B cell (primary cell): ENCODE results near the gene DNAJB6. TPM values are rescaled to one million over a fixed set of nuclear protein-coding genes. Genes with fewer than 3 reads are reported as not detected.

Experiments
- ATAC-seq: fragments of 200-7000 bp; cut with Tn5 transposase; one replicate; pipeline ENCODE4 v1.10.0; 2021; ENCODE audit warnings: low read depth, mild to moderate bottlenecking, moderate number of reproducible peaks, moderate library complexity
- CTCF ChIA-PET: fragments of 350-600 bp; sonication (Branson Sonifier 250); formaldehyde crosslinking; loops from one replicate; lab custom pipeline; 2021; ENCODE audit warnings: antibody characterized with exemption, inconsistent platforms; lab: Charles Lee
- POLR2A ChIA-PET: fragments of 350-600 bp; sonication (Branson Sonifier 250); formaldehyde crosslinking; loops from one replicate; lab custom pipeline; 2021; ENCODE audit warnings: antibody characterized with exemption; lab: Charles Lee
- DNase-seq: peaks from one replicate; pipeline ENCODE4 v3.0.0; 2013
- H2AFZ ChIP-seq: 2 replicates; pipeline ENCODE4 v1.6.1; 2012; ENCODE audit warnings: mild to moderate bottlenecking, low read depth, low read length; ENCODE audit not compliant: insufficient read depth, poor library complexity, severe bottlenecking
- H3K27ac ChIP-seq, 2 donors: 1 replicate in 1 of 2; 2 replicates in 1 of 2; pipeline ENCODE4 v1.5.1; 2012 to 2013; ENCODE audit warnings: low read length in 2 of 2, mild to moderate bottlenecking in 2 of 2, moderate library complexity in 1 of 2
- H3K27me3 ChIP-seq, 4 experiments: fragments of 200-600 bp in 1 of 4; sonication (generic) in 1 of 4; replicated peaks in 1 of 4; 1 replicate in 2 of 4; 2 replicates in 2 of 4; pipeline versions ENCODE4 v1.6.1 to v1.7.0; 2013 to 2016; ENCODE audit warnings: low read length in 3 of 4, mild to moderate bottlenecking in 2 of 4, mixed read lengths in 1 of 4, moderate library complexity in 1 of 4; ENCODE audit not compliant: insufficient read depth in 4 of 4, control insufficient read depth in 3 of 4; ENCODE audit errors: control extremely low read depth in 1 of 4
- H3K36me3 ChIP-seq, 2 experiments: replicated peaks in 1 of 2; 1 replicate in 1 of 2; 2 replicates in 1 of 2; pipeline versions ENCODE4 v1.6.1 to v1.7.1; 2013; ENCODE audit warnings: low read length in 1 of 2; ENCODE audit not compliant: insufficient read depth in 2 of 2, control insufficient read depth in 1 of 2; ENCODE audit errors: control extremely low read depth in 1 of 2, extremely low read depth in 1 of 2
- H3K4me1 ChIP-seq, 2 donors: fragments of 200-600 bp in 1 of 2; sonication (generic) in 1 of 2; 1 replicate in 1 of 2; 2 replicates in 1 of 2; pipeline versions ENCODE4 v1.5.1 to v1.6.1; 2013 to 2017; ENCODE audit warnings: low read length in 2 of 2; ENCODE audit not compliant: control insufficient read depth in 2 of 2, insufficient read depth in 2 of 2
- H3K4me2 ChIP-seq: replicated peaks from 2 replicates; pipeline ENCODE3; 2012; ENCODE audit warnings: mild to moderate bottlenecking, low read depth, low read length; ENCODE audit not compliant: poor library complexity, severe bottlenecking
- H3K4me3 ChIP-seq, 5 experiments: fragments of 200-600 bp in 1 of 5; sonication (generic) in 1 of 5; 1 replicate in 3 of 5; 2 replicates in 2 of 5; pipeline versions ENCODE4 v1.5.1 to v1.7.0; 2011 to 2016; ENCODE audit warnings: low read length in 4 of 5, mild to moderate bottlenecking in 4 of 5, low read depth in 2 of 5, control low read depth in 1 of 5, moderate library complexity in 1 of 5; ENCODE audit not compliant: insufficient read depth in 1 of 5; ENCODE audit errors: control extremely low read depth in 1 of 5, extremely low read depth in 1 of 5
- H3K79me2 ChIP-seq: fragments of 200-600 bp; sonication (generic); one replicate; pipeline ENCODE4 v1.6.0; 2016; ENCODE audit warnings: low read length; ENCODE audit not compliant: control insufficient read depth, insufficient read depth
- H3K9ac ChIP-seq: fragments of 200-600 bp; sonication (generic); 2 replicates; pipeline ENCODE4 v1.6.1; 2017; ENCODE audit warnings: mild to moderate bottlenecking, low read length, moderate library complexity
- H3K9me3 ChIP-seq, 3 donors: one replicate each; pipeline versions ENCODE4 v1.6.1 to v1.7.1; 2013; ENCODE audit warnings: low read length in 2 of 3; ENCODE audit not compliant: control insufficient read depth in 2 of 3, insufficient read depth in 1 of 3; ENCODE audit errors: control extremely low read depth in 1 of 3
- H4K20me1 ChIP-seq: 2 replicates; pipeline ENCODE4 v1.6.0; 2012; ENCODE audit warnings: mild to moderate bottlenecking, low read length; ENCODE audit not compliant: insufficient read depth, control insufficient read depth, poor library complexity, severe bottlenecking
- H3K27ac Mint-ChIP-seq: one replicate; pipeline ENCODE4 v1.8.0; 2021; ENCODE audit warnings: mixed read lengths
- H3K27me3 Mint-ChIP-seq: one replicate; pipeline ENCODE4 v1.8.0; 2021; ENCODE audit warnings: mixed read lengths
- H3K4me1 Mint-ChIP-seq: one replicate; pipeline ENCODE4 v1.8.0; 2021; ENCODE audit warnings: mixed read lengths
- H3K4me3 Mint-ChIP-seq: one replicate; pipeline ENCODE4 v1.8.0; 2021; ENCODE audit warnings: mixed read lengths
- H3K9me3 Mint-ChIP-seq: one replicate; pipeline ENCODE4 v1.8.0; 2022; ENCODE audit warnings: mixed read lengths; ENCODE audit not compliant: insufficient read depth
- EZH2 ChIP-seq: IDR thresholded peaks from 2 replicates; pipeline ENCODE4 v1.6.1; 2012; ENCODE audit warnings: borderline replicate concordance, low read depth, mild to moderate bottlenecking, moderate library complexity, low read length; ENCODE audit not compliant: insufficient read depth, poor library complexity, severe bottlenecking
- WGBS: methylation state at CpG from one replicate; pipeline ENCODE4 v1.1.5; 2013; ENCODE audit warnings: missing lambda C conversion rate; ENCODE audit not compliant: insufficient coverage; 5-methylcytosine and 5-hydroxymethylcytosine counted together
- intact Hi-C: fragments of 100-400 bp; cut with micrococcal nuclease; formaldehyde crosslinking; loops from one replicate; pipeline ENCODE4 v1.10.0; 2022
- polyA plus RNA-seq: library from polyadenylated mRNA; depleted of rRNA; stranded (reverse); fragments of >200 nt; gene quantifications from 2 replicates; pipeline ENCODE4 v1.2.3, GENCODE V29; 2012
- total RNA-seq, 2 donors: library from RNA; stranded (reverse); fragments of 120-200 nt in 1 of 2; gene quantifications; 1 replicate in 1 of 2; 2 replicates in 1 of 2; pipeline versions ENCODE4 v1.2.3 to v1.2.4, GENCODE V29; 2013 to 2022
- TF ChIP-seq, protein P1 (sequence below): fragments of 200-600 bp; IDR thresholded peaks from one replicate; pipeline ENCODE4 v1.8.0; 2022; ENCODE audit warnings: antibody characterized with exemption, mild to moderate bottlenecking

DNAJB6 gene
- total and polyA plus RNA-seq, 2 donors (not counting 1 experiment from before 2014, with no cell fraction given), result 22.4 to 116 TPM

- POLR2A ChIA-PET, result no interaction called here
- H3K4me2 ChIP-seq, result no peak overlapping the region
- Mint-ChIP-seq H3K27ac (no peak overlapping the region), H3K4me1 (peaks cover 14% of the 10 kb centered on the region), H3K27me3 (peaks cover 10% of the 10 kb centered on the region), H3K4me3 (no peak overlapping the region), H3K9me3 (no peaks in the 10 kb centered on the region)
- CTCF ChIA-PET, result no interaction called here
- TF ChIP-seq, protein P1, sequence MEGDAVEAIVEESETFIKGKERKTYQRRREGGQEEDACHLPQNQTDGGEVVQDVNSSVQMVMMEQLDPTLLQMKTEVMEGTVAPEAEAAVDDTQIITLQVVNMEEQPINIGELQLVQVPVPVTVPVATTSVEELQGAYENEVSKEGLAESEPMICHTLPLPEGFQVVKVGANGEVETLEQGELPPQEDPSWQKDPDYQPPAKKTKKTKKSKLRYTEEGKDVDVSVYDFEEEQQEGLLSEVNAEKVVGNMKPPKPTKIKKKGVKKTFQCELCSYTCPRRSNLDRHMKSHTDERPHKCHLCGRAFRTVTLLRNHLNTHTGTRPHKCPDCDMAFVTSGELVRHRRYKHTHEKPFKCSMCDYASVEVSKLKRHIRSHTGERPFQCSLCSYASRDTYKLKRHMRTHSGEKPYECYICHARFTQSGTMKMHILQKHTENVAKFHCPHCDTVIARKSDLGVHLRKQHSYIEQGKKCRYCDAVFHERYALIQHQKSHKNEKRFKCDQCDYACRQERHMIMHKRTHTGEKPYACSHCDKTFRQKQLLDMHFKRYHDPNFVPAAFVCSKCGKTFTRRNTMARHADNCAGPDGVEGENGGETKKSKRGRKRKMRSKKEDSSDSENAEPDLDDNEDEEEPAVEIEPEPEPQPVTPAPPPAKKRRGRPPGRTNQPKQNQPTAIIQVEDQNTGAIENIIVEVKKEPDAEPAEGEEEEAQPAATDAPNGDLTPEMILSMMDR, result no peak
- TF ChIP-seq EZH2, result no peak
- intact Hi-C loops, result no loop called here
- peaks cover 0 to 8% (median 0%) of the 10 kb centered on the region in 4 experiments for H3K27me3 ChIP-seq
- no peak overlapping the region for H3K9ac ChIP-seq
- DNase-seq (no peak), ATAC-seq (no peak)
- H3K27ac ChIP-seq, result no peak overlapping the region
- H3K9me3 ChIP-seq, result peaks cover 0 to 7% (median 0%) of the 10 kb centered on the region in 3 donors
- H3K4me1 ChIP-seq, result peaks cover 4 to 9% of the 10 kb centered on the region in 2 donors
- H3K4me3 ChIP-seq, result no peak overlapping the region
- no peaks in the 10 kb centered on the region for H3K79me2 ChIP-seq
- WGBS, result 82% methylated on average over 29 of the region's 29 CpGs
- no peak overlapping the region for H2AFZ ChIP-seq
- no peaks in the 10 kb centered on the region for H4K20me1 ChIP-seq
- no peaks in the 10 kb centered on the region for H3K36me3 ChIP-seq
These were observed 94.6 kb downstream of the DNAJB6 start for GRCh38 chr7:157431173-157431950.

DNA sequence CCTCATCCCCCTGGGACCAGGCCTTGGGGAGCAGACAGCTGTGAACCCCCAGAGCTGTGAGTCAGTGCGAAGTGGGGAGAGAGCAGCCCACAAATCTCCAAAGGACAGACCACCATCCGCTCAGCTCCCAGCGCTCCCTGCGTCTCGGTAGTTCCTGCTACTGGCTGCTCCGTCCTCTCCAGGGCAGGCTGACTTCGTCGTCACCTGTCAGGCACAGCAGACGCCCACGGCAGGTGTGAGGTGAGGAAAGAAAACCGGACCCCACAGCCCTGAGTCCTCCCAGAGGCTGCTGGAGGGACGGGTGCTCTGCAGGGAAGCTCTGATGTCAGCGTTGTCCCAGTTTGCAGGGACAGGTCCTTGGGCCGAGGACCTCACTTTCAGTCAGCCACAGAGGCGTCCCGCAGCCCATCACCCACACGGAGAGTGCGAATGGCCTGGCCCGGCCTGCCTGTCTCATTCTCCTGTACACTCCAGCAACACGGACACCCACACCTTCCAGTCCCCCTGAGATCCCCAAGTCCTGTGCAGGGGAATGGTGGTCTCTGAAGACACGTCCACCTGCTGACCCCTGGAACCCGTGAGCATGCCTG is 95.2 kb downstream of the DNAJB6 start:
- Histone ChIP-seq H2AFZ (no peak overlapping the region), H3K9ac (no peak overlapping the region), H3K9me3 (peaks cover 0 to 7% (median 0%) of the 10 kb centered on the region in 3 donors), H3K79me2 (no peaks in the 10 kb centered on the region), H3K36me3 (no peaks in the 10 kb centered on the region), H3K4me3 (no peak overlapping the region), H3K27ac (no peak overlapping the region), H4K20me1 (no peaks in the 10 kb centered on the region), H3K27me3 (peaks cover 0 to 8% (median 0%) of the 10 kb centered on the region in 4 experiments), H3K4me1 (peaks cover 4 to 9% of the 10 kb centered on the region in 2 donors), H3K4me2 (peak overlapping the region; percentile 52)
- no peak for DNase-seq
- Mint-ChIP-seq H3K27ac (no peak overlapping the region), H3K4me1 (peaks cover 14% of the 10 kb centered on the region), H3K9me3 (no peaks in the 10 kb centered on the region), H3K4me3 (peak overlapping the region; percentile 72), H3K27me3 (peaks cover 16% of the 10 kb centered on the region)
- intact Hi-C loops, result no loop called here
- CTCF ChIA-PET, result interaction anchor here (1.0 kb wide), 1 partner anchor 1545 kb away, joined by 3 read pairs; no protein-coding TSS in a partner anchor
- WGBS, result 89% methylated on average over 16 of the region's 22 CpGs
- POLR2A ChIA-PET, result no interaction called here
- TF ChIP-seq EZH2, result no peak
- TF ChIP-seq, protein P1, result no peak
- no peak for ATAC-seq
